Measurements from ENCODE around the gene ZNF763.

DNA sequence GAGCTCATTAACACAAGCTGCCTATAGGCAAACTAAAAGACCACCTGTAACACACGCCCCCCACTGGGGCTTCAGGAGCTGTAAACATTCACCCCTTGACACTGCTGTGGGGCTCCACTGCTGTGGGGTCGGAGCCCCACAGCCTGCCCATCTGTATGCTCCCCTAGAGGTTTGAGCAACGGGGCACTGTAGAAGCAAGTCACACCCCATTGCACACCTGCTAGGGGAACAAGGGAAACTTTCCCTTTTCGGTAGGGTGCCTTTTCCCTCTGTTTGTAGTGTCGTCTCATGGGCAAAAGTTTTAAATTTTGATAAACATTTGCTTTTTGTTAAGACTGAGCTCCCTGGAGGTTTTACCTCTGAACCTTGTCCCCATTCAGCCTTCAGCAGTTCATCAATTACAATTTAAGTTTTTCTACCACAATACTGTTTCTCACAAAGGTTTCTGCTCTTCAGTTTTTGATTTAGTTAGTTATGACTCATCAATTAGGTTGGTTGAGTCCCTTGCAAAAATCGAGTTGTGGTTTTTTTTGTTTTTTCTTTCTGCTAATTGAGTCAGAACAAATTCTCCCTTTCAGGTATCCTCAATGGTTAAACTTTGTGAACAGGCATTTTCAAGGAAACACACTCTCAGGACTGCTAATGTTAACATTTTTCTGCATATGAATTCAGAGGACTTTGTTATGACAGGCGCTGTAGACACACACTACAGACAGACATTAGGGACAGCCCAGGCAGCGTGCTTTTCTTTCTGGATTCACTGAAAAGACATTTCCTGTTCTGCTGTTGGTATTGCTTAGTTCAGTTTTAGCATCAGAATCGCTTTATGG is 35.5 kb downstream of the ZNF763 start:
- TF ChIP-seq, protein P1, sequence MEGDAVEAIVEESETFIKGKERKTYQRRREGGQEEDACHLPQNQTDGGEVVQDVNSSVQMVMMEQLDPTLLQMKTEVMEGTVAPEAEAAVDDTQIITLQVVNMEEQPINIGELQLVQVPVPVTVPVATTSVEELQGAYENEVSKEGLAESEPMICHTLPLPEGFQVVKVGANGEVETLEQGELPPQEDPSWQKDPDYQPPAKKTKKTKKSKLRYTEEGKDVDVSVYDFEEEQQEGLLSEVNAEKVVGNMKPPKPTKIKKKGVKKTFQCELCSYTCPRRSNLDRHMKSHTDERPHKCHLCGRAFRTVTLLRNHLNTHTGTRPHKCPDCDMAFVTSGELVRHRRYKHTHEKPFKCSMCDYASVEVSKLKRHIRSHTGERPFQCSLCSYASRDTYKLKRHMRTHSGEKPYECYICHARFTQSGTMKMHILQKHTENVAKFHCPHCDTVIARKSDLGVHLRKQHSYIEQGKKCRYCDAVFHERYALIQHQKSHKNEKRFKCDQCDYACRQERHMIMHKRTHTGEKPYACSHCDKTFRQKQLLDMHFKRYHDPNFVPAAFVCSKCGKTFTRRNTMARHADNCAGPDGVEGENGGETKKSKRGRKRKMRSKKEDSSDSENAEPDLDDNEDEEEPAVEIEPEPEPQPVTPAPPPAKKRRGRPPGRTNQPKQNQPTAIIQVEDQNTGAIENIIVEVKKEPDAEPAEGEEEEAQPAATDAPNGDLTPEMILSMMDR (IDR thresholded peaks at IDR 0.05), result no peak
- TF ChIP-seq EP300 (IDR thresholded peaks at IDR 0.05; ENCODE audit: low read depth) (no peak), POLR2A (IDR thresholded peaks at IDR 0.05) (no peak)

All from transverse colon (tissue), 3 donors.